SIG-M5 treated with dmso at 0.1 percent for 504 hours (cell line): ENCODE data around the gene ACP2.

ENCODE experiments used
- DNase-seq: peaks from one replicate; lab custom pipeline; 2025; ENCODE audit not compliant: unreplicated experiment; lab: John Stamatoyannopoulos, UW

Gene ACP2, protein sequence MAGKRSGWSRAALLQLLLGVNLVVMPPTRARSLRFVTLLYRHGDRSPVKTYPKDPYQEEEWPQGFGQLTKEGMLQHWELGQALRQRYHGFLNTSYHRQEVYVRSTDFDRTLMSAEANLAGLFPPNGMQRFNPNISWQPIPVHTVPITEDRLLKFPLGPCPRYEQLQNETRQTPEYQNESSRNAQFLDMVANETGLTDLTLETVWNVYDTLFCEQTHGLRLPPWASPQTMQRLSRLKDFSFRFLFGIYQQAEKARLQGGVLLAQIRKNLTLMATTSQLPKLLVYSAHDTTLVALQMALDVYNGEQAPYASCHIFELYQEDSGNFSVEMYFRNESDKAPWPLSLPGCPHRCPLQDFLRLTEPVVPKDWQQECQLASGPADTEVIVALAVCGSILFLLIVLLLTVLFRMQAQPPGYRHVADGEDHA

DNA sequence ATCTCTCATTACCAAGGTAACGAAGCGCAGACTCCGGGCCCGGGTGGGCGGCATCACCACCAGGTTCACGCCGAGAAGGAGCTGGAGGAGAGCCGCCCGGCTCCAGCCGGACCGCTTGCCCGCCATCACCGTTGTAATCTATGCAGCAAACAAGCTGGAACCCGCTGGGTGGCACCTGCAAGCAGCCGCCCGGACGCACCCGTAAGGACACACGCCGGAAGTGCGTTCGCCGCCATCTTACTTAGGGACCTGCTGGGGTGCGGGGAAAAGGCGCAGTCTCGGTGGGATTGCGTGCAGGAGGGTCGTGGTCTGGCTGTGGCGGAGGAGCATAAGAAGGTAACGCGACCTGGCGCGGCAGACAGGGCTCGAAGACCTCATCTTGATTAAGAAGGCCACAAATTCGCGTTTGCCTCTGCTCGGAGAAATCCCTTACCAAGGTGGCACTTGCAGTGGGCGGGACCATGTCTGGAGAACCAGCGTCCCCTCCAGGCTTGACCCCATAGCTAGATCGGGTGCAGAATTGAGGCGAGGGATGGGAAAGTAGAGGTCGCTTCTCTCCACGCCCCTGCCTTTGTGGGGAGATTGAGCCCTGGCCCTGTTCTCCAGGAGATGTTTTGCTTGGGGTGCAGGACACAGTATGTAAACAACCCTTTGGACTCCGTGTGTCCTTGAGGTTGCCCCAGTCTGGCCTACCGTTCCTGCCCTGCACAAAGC lies at the start of gene ACP2:
TSS of gene ACP2 (minus strand) at position 151 of the 714 bp plus-strand sequence. CDS start at position 126, 25 bp downstream.
- DNase-seq: peak; percentile 86

DNA sequence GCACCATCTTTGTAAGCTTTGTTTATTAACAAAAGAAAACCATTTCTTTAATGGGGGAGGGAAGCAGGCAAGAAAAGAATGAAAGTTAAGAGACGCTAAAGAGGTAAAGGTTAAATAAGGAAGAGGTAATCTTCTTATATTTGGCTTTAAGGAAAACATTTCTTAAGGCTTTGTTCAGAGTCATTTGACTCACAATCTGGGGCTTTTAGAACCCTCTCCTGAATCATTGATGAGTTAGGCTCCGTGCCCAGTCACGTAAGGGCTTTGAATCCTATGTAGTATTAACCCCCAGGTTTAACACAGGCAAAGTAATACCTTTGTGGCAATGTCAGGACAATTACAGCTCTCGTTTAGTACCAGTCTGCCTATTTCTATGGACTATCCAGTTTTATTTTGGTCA lies 47.4 kb upstream of the ACP2 start:
- DNase-seq: no peak

DNA sequence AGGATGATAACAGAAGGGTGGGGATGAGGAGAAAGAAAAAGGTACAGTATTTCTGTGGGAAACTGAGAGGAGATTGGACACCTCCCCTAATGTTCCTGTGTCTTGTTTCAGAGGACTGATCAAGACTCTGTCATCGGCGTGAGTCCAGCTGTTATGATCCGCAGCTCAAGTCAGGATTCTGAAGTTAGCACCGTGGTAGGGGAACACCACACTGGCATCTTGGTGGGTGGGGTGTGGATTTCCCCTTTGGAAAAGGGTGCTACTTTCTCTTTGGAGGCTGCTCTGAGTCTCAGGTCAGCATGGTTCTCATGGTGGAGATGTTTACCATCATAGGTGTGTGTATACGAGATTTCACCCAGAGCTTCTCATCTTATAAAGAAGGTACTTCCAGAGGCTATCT lies 46.8 kb upstream of the ACP2 start:
- DNase-seq: no peak

DNA sequence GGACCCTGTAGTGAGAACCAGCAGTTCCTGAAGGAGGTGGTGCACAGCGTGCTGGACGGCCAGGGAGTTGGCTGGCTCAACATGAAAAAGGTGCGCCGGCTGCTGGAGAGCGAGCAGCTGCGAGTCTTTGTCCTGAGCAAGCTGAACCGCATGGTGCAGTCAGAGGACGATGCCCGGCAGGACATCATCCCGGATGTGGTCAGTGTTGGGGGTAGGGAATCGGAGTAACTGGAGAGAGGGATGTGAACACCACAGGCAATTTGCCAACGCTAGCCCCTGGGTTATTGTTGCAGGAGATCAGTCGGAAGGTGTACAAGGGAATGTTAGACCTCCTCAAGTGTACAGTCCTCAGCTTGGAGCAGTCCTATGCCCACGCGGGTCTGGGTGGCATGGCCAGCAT lies 41.2 kb upstream of the ACP2 start:
- DNase-seq: no peak

DNA sequence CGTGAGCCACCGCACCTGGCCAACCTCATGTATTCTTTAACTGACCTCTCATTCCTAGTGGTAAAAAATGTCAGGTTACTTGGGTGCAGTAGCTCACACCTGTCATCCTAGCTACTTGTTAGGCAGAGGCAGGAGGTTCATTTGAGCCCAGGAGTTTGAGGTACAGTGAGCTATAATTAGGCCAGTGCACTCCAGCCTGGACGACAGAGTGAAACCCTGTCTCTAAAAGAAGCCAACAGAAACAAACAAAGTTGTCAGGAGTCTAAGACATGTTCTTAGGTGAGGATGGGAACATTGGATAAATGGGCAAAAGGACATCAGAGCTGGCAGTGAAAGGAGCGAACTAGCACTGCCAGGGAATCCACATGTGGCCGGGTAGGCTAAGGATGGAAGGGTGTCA lies 39.5 kb upstream of the ACP2 start:
- DNase-seq: no peak

DNA sequence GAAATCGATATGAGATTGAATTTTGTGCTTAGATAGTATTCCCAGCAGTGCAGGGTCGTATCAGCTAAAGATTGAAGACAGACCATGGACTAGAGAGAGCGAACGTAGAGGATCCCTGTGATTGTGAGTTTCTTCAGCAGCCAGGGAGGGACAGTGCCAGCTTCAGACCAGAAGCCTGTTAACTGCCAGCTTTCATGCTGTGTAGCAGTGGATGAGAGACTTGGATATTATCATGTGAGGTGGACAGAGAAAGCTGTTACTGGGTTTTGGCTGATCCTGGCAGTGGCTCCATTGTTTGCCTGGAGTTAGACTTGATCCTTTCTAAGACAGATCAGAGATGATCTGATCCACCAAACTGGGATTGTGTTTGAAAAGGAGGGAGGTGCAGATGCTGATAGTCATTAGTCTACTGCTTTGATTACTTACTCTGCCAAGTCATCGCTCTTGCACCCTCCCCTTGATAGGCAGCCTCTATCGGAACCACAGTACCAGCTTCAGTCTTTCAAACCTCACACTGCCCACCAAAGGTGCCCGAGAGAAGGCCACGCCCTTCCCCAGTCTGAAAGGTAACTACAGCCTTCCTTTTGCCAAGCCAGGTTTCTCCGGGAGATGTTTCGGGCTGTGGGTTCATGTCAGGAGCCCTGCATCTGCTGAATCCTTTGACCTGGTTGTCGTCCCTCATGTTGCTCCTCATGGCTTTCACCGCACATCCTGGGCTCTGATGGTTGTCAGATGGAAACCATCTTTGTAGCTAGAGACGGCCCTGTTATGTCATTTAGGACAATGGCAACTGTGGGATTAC lies 37.6 kb upstream of the ACP2 start:
- no peak for DNase-seq

DNA sequence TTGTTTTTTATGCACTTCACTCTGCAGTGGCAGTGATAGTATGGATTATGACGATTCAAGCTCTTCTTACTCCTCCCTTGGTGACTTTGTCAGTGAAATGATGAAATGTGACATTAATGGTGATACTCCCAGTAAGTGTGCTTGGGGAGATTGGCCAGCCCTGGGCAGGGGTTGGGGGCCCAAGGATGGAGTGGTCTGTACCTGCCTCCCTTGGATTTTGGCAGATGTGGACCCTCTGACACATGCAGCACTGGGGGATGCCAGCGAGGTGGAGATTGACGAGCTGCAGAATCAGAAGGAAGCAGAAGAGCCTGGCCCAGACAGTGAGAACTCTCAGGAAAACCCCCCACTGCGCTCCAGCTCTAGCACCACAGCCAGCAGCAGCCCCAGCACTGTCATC lies 35.5 kb upstream of the ACP2 start:
- no peak for DNase-seq

DNA sequence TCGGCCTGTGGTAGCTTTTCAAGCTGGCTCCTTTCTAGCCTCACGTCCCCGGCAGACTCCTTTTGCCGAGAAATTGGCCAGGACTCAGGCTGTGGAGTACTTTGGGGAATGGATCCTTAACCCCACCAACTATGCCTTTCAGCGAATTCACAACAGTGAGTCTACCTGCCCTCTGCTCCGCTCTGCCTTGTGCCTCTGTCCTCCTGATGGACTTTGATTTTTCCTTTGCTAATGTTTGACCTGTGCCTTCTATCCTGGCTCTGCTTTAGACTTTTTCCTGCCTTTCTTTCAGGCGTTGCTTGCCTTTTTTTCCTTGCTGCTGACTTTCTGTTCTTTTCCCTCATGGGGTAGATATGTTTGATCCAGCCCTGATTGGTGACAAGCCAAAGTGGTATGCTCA lies 33.8 kb upstream of the ACP2 start:
- no peak for DNase-seq

DNA sequence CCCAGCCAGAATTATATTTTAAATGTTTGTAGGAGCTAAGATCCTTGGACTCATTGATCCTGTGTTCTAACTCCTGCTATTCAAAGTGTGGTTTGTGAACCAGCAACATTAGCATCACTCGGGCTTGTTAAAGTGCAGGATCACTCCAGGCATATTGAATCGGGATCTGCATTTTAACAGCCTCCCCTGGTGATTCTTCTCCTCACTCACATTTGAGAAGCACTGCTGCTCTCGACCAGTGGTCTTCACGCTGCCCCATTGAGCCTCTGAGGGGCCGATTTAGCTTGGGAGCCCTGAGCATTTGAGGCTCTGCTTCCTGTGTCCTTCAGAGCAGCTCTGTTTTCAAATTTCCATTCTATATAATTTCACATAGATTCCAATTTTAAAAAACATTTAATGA lies 32.2 kb upstream of the ACP2 start:
- no peak for DNase-seq

DNA sequence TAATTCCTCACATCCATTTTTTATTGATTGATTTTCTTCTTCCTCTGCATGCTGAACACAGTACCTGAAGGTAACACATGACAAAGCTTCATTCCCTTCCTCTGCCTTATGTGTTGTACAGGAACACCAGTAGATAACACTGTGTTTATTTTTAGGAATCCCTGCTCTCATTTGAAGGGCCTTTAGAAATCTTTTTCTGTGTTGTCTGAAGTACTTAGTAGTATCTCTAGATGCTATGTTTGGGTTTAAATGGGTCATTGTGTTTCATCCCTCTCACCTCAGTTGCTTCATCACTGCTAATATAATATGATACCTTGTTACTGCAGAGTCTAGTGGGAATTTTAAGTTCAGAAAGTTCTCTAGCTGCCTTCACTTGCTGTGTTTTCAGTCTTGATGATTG lies 31.5 kb upstream of the ACP2 start:
- no peak for DNase-seq

DNA sequence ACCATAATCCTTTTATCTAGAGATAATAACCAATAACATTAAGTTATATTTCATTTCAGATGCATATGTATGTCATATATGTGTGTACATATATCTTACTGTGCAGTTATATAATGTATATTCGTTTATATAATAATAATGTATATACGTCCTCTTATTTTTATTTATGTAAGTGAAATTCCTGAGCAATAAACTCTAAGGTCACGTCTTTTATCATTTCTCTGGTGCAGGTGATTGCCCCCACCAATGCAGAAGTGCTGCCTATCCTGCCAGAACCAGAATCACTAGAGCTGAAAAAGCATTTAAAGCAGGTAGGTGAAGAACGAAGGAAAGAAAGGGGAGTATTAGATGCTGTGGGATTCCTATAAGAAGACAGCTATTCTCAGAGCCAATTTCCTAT lies 30.2 kb upstream of the ACP2 start:
- DNase-seq: no peak

DNA sequence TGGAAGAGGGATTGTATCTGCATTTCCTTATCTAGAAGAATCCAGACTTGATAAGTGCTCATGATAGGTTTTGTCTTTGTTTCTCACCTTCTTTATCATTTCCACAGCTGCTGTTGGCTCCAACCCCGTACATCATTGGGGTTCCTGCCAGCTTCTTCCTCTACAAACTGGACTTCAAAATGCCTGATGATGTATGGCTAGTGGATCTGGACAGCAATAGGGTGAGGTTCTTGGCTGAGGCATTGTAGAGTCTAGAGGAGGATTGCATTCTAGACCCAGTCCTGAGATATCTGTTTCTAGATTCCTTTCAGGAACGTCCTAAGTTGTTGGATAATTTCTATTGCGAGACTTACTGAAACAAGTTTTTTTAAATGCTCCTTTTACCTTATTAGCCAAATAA lies 29.4 kb upstream of the ACP2 start:
- no peak for DNase-seq

DNA sequence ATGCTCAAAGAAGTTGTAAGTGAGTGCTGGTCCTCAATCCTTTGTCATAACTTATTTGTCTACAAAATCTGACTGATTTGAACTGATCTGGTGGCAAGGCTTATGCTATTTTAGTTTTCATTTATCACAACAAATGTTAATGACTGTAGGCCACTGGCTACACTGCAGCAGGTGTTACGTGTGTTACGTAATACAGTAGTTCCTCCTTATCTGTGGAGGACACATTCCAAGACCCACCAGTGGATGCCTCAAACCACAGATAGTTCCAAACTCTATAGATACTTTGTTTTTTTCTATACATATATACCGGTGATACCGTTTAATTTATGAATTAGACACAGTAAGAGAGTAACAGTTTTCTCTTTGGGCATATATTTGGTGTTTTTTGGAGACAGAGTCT lies 28.3 kb upstream of the ACP2 start:
- no peak for DNase-seq

DNA sequence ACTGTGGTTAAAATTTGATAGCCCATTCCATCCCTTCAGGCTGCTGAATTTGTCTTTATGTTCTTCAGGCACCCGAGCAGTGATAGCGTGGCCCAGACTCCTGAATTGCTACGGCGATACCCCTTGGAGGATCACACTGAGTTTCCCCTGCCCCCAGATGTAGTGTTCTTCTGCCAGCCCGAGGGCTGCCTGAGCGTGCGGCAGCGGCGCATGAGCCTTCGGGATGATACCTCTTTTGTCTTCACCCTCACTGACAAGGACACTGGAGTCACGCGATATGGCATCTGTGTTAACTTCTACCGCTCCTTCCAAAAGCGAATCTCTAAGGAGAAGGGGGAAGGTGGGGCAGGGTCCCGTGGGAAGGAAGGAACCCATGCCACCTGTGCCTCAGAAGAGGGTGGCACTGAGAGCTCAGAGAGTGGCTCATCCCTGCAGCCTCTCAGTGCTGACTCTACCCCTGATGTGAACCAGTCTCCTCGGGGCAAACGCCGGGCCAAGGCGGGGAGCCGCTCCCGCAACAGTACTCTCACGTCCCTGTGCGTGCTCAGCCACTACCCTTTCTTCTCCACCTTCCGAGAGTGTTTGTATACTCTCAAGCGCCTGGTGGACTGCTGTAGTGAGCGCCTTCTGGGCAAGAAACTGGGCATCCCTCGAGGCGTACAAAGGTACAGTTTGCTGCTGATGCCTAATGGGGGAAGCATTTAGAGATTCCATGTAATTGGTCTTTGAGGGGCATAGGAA lies 26.1 kb upstream of the ACP2 start:
- DNase-seq: no peak

DNA sequence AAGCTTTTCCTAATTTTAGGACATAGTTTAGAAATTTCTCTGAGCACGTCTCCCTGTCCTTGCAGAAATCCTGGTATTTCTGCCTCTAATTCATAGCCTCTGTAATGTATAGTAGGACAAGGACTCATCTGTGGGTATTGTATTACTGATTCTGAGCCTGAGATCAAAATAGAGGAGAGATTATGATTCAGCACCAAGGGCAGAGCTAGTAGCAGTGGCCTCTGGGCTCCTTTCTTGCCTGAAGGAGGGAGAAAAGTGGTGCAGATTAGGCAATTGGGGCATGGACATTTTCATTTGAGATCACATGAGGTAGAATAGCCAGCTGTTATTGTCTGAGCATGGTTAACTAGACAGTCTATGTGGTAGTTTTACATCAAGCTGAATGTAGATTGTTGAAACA lies 24.1 kb upstream of the ACP2 start:
- peak; percentile 28 for DNase-seq

DNA sequence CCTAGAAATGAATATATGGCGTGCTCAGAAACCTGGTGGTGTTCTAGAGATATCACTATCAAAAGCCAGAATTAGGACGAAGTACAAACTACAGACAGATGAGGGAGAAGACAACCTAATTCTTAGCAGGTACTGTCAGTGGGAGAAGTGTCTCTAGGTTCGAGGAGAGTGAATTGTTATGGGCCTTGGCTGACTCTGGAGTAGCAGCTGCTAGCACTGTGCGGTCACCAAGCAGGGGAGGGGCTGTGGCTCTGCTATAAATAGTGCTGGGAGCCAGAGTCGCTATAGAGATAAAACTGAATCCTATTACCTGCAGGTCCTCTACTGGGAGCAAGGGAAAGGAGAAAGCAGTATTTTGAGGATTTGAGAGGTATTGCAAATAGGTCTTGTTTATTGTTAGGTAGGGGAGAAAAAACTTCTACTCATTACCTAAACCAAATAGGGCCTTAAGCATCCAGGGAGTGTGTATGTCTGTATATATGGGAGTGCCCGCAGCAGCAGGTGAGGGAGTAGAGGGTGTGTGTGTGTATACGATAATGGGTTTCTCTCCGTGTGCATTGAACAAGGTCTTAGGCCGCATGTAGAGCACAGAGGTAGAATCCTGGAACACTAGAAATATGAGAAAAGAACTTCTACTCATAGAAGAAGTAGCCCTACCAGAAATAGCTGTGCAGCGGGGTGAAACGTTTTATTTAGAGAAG lies 23.5 kb upstream of the ACP2 start:
- peak; percentile 15 for DNase-seq

DNA sequence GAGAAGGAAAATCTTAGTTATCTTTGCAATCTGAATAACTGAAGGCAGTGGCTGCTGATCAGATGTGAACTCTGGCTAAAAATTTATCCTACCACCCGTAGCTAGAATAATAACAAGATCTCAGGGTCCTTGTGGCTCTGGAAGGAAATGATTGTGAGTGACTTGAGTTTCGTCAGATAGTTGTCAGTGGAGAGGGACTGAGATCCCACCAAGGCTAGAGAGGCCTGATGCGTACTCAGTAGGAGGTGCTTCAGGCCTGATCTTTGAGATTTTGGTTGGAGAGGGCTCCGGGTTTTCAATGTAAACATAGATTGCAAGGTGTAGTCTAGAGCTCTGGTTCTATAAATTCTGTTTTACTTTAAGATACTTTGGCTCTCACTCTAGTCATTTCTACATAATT lies 22.7 kb upstream of the ACP2 start:
- no peak for DNase-seq

DNA sequence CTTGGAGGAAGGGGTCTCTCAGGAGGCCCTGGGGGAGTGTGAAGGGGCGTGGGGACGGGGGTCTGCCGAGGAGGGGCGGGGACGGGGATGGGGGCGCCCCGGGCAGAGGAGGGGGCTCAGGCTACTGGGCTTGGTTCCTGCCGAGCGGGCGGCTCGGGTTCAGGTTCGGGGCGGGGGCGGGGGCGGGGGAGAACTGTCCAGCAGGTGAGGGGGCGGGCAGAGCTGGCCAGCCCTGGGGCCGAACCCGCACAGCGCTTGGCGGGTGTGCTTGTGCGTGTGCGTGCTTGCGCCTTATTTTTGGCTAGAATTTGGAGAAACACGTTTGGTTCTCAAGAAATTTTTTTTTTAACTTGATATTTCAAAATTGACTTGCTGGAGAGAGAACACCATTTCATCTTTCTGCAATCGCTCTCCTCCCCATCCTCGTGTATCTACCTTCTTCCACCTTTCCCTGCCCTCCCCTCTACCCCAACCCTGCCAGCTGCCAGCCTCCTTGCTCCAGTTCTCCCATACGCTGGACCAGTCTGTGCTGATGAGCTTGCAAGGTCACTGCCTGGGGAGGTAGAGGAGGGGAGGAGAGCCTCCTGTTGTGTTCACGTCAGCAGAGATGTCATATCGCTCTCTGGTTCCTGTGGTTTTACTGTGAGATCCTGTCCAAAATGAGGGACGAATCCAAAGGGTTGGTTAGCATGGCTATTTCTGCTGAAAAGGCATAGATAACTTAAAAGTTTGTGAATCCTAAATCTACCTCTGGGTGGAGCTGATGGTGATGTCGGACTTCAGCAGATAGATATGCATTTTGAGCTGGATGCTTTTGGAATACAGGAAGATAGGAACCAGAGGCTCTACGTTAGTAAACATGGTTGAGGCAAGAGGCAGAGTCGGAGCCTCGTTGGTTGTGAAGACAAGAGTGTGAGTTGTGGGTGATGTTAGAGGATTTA lies 22.0 kb upstream of the ACP2 start:
- peak; percentile 70 for DNase-seq

DNA sequence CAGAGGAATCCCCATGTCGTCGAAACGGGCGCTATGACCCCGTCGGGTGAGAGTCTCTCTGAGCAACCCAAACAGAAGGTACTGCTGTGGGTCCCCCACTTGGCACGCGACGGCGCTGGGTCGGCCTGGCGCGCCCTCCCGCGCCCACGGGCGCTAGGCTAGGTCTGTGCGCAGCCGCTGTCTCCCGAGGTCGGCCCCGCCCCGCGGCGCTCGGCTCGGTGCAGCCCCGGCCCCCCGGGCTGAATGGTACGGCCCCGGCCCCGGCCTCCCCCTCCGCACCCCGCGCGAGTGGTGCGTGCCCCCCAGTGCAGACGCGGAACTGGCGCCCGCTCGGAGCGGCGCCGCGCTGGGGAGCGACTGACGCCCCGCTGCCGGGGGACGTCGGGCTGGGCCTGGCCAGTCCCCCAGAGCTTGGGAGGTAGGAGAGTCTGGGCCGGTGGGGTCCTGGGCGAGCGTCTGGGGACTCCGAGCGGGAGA lies 21.3 kb upstream of the ACP2 start, which contains the start of gene MADD:
TSS of gene MADD (plus strand) at position 305 of the 477 bp plus-strand sequence.
- peak; percentile 80 for DNase-seq
